ENCODE measurements around the gene SH3RF3. TPM values are rescaled to one million over a fixed set of nuclear protein-coding genes. Genes with fewer than 3 reads are reported as not detected.

SH3RF3 gene
- total and polyA plus RNA-seq, 12 donors, result 0.72 to 19.1 (median 12.2) TPM

DNA sequence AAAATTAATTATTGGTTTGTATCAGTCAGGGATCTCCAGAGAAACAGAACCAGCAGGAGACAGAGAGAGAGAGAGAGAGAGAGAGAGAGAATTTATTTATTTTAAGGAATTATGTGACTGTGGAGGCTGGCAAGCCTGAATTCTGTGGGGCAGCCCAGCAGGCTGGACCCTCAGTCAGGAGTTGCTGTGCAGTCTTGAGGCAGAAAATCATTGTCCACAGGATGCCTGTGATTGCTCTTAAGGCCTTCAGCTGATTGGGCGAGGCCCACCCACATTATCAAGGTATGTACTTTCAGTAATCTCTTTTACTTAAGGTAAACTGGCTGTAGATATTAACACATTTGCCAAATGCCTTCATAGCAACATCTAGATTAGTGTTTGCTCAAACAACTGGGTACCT, 329.5 kb downstream of the SH3RF3 start:
- Histone ChIP-seq H3K27ac (no peak overlapping the region), H3K27me3 (no peaks in the 10 kb centered on the region), H3K4me3 (no peak overlapping the region), H3K9me3 (replicated peaks in 1 of 3) (no peaks in the 10 kb centered on the region), H3K4me1 (replicated peaks in 1 of 2) (no peaks in the 10 kb centered on the region), H3K36me3 (replicated peaks in 1 of 2) (no peaks in the 10 kb centered on the region)
- peak in 1 of 7 donors; percentile 27 for DNase-seq
- intact Hi-C loops (cut with DNase I), result no loop called here
- no peak for TF ChIP-seq POLR2A (IDR thresholded peaks at IDR 0.05)
- TF ChIP-seq, protein P1, sequence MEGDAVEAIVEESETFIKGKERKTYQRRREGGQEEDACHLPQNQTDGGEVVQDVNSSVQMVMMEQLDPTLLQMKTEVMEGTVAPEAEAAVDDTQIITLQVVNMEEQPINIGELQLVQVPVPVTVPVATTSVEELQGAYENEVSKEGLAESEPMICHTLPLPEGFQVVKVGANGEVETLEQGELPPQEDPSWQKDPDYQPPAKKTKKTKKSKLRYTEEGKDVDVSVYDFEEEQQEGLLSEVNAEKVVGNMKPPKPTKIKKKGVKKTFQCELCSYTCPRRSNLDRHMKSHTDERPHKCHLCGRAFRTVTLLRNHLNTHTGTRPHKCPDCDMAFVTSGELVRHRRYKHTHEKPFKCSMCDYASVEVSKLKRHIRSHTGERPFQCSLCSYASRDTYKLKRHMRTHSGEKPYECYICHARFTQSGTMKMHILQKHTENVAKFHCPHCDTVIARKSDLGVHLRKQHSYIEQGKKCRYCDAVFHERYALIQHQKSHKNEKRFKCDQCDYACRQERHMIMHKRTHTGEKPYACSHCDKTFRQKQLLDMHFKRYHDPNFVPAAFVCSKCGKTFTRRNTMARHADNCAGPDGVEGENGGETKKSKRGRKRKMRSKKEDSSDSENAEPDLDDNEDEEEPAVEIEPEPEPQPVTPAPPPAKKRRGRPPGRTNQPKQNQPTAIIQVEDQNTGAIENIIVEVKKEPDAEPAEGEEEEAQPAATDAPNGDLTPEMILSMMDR (IDR thresholded peaks at IDR 0.05), result no peak
- WGBS, 4 donors, result 91 to 100% (median 99%) methylated on average over 1 of the region's 1 CpG

DNA sequence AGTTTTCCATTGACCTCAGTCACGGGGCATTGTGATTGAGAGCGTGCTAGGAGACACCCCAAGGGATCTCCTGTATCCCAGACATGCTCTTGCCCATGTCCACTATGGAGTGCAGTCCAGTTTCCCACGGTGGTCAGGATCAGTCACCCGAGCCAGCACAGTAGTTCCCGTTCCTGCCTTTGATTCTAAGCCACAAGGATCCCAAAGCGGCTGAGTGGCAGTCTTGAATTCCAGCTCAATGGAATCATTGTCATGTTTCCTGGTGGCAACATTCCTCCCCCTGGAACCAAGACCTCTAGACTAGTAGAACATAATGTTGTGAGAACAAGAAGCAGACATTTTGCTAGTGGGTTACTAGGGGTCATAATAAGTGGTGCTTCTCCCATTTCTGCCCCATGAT, 330.5 kb downstream of the SH3RF3 start:
- H3K27me3 ChIP-seq, result no peaks in the 10 kb centered on the region
- peak in 1 of 7 donors; percentile 35 for DNase-seq
- no peak overlapping the region for H3K27ac ChIP-seq
- WGBS, 4 donors, result 92 to 95% (median 92%) methylated on average over 3 to 6 of the region's 6 CpGs
- intact Hi-C loops (cut with DNase I), result no loop called here
- H3K36me3 ChIP-seq (replicated peaks in 1 of 2), result no peaks in the 10 kb centered on the region
- no peak overlapping the region for H3K4me3 ChIP-seq
- no peak for TF ChIP-seq POLR2A (IDR thresholded peaks at IDR 0.05)
- TF ChIP-seq, protein P1 (IDR thresholded peaks at IDR 0.05), result no peak
- H3K9me3 ChIP-seq (replicated peaks in 1 of 3), result no peaks in the 10 kb centered on the region
- no peaks in the 10 kb centered on the region for H3K4me1 ChIP-seq (replicated peaks in 1 of 2)

DNA sequence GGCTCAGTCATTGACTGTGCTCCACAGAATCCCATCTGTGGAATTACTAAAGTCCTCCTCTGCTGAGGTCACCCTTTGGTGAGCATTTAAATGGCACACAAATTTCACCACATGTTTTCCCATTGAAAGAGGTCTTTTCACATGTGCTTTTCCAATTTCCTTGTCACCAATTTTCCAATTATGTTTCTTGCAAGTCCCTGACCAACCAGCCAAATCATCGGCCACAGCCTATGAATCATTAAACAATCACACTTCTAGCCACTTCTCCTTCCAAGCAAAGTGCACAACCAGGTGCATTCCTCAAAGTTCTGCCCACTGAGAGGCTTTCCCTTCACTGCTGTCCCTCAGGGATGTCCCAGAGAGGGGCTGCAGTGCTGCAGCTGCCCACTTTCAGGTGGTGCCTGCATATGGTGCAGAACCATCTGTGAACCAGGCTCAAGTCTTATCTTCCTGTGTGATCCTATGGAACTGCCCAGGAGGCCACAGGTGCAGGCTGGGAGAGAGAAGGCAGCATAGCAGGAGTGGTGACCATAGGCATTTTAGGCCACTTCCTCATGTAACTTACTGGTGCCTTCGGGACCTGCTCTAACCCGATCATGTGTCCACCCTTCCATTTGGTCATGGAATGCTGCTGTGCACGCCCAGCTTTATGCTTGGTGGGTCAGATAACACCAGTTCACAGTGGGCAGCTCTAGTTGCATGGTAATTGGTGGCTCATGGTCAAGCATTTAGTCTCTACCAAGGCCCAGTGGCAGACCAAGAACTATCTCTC, 331.7 kb downstream of the SH3RF3 start:
- H3K36me3 ChIP-seq (replicated peaks in 1 of 2), result no peaks in the 10 kb centered on the region
- no peaks in the 10 kb centered on the region for H3K9me3 ChIP-seq (replicated peaks in 1 of 3)
- H3K27ac ChIP-seq, result no peak overlapping the region
- H3K4me3 ChIP-seq, result no peak overlapping the region
- 96 to 99% (median 99%) methylated on average over 4 of the region's 4 CpGs for WGBS, 4 donors
- no peak for TF ChIP-seq POLR2A (IDR thresholded peaks at IDR 0.05)
- TF ChIP-seq, protein P1 (IDR thresholded peaks at IDR 0.05), result no peak
- intact Hi-C loops (cut with DNase I), result no loop called here
- peak in 1 of 7 donors; percentile 33 for DNase-seq
- H3K27me3 ChIP-seq, result no peaks in the 10 kb centered on the region
- H3K4me1 ChIP-seq (replicated peaks in 1 of 2), result no peaks in the 10 kb centered on the region

DNA sequence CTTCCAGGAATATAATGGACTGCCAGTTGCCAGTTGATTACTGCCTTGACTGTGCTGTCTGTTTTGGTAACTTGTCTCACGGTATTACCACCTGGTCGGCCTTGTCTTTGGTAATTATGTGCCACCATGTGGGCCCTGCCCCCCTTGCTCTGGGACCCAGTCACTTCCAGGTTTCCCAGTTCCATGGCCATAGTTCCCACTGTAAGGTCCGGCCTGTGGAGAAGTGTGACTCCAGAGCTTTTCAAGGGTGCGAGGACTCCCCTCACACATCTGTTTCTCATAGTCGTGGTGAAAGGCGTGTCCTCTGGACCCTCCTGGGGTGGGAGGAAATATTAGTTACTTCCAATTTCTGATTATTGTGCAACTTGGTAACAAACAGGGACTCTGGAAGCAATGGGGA, 334.2 kb downstream of the SH3RF3 start:
- TF ChIP-seq POLR2A (IDR thresholded peaks at IDR 0.05), result no peak
- TF ChIP-seq, protein P1 (IDR thresholded peaks at IDR 0.05), result no peak
- Histone ChIP-seq H3K4me1 (replicated peaks in 1 of 2) (no peaks in the 10 kb centered on the region), H3K27me3 (no peaks in the 10 kb centered on the region), H3K27ac (no peak overlapping the region), H3K9me3 (replicated peaks in 1 of 3) (no peaks in the 10 kb centered on the region), H3K4me3 (no peak overlapping the region), H3K36me3 (replicated peaks in 1 of 2) (no peaks in the 10 kb centered on the region)
- peak in 1 of 7 donors; percentile 39 for DNase-seq
- intact Hi-C loops (cut with DNase I), result no loop called here
- 77 to 92% (median 87%) methylated on average over 6 of the region's 6 CpGs for WGBS, 4 donors

All from adrenal gland (tissue), 12 donors.